ENCODE data around the gene PTPN7.

Gene PTPN7

GRCh38 chr1:202133989-202134388 lies 26.4 kb downstream of the PTPN7 start:
- POLR2A ChIA-PET = interaction anchor here (0.6 kb wide), 1 partner anchor 50 kb away, joined by 5 read pairs; no protein-coding TSS in a partner anchor
- no peak for TF ChIP-seq ZXDB (tag by site-specific recombination; IDR thresholded peaks at IDR 0.05)
- H3K9me3 ChIP-seq (ENCODE audit: control insufficient read depth, insufficient read depth, low read depth, low read length) = no peaks in the 10 kb centered on the region
- H3K4me3 ChIP-seq (ENCODE audit: low read depth, low read length) = no peak overlapping the region
- H3K27ac ChIP-seq (ENCODE audit: extremely low read depth, low read depth, low read length) = no peak overlapping the region
- CTCF ChIA-PET = interaction anchor here (1.1 to 4.1 kb wide), 11 partner anchors 10 to 256 kb away, joined by 3 to 53 read pairs (median 16); partner anchors contain the start of genes ELF3 and GPR37L1
- no peaks in the 10 kb centered on the region for H3K4me1 ChIP-seq (ENCODE audit: control insufficient read depth, insufficient read depth, low read length)
- peaks cover 16 to 54% of the 10 kb centered on the region in 2 experiments for H3K36me3 ChIP-seq (ENCODE audit: control insufficient read depth in 2 of 2, insufficient read depth in 1 of 2, low read length in 2 of 2)

DNA sequence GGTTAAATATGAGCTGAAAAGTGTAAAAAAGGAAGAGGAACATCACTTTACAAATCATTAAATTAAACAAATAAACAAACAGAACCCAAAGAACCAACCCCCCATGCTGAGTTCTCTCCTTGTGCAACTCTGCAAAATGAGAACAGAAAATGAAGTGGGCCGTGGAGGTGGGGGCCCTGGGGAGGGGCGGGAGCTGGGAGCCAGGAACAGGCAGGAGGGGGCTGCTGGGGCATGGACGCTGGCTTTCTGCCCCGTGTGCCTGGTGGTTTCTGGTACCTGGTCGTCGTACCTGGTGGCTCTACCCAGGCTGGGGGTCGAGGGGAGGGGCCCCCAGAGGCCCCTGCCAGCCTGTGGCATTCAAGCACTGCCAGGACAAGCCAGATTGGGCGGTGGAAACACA lies 26.9 kb downstream of the PTPN7 start:
- POLR2A ChIA-PET = no interaction called here

DNA sequence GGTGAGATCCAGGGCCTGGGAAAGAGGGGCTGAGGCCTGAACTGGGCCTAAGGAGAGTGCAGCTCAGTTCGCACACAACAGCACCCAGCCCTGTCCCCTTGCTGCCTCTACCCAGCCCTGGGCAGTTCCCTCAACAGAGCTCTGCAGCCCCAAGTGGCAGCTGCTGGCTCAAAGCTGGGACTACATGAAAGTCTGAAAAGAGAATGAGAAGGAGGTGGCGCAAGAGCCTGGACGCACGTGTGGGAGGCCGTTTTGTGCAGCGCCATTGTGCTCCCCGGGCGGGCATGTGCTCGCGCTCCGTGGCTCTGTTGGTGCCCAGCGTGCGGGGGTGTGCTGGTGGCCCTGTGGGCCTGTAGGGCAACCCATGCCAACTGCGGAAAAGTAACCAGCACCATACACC lies 27.4 kb downstream of the PTPN7 start:
- no peak for TF ChIP-seq ZNF155 (tag by site-specific recombination; IDR thresholded peaks at IDR 0.05)
- CTCF ChIA-PET = interaction anchor here (0.6 to 3.1 kb wide), 3 partner anchors 11 to 56 kb away, joined by 4 to 16 read pairs (median 4); no protein-coding TSS in a partner anchor

More for the DNA sequence above, 26.9 kb downstream of the PTPN7 start:
- CTCF ChIA-PET = interaction anchor here (3.1 kb wide), 1 partner anchor 10 kb away, joined by 16 read pairs; no protein-coding TSS in a partner anchor
- Histone ChIP-seq H3K4me3 (ENCODE audit: low read depth, low read length) (no peak overlapping the region), H3K27ac (ENCODE audit: extremely low read depth, low read depth, low read length) (no peak overlapping the region), H3K9me3 (ENCODE audit: control insufficient read depth, insufficient read depth, low read depth, low read length) (no peaks in the 10 kb centered on the region), H3K4me1 (ENCODE audit: control insufficient read depth, insufficient read depth, low read length) (no peaks in the 10 kb centered on the region), H3K36me3 (ENCODE audit: control insufficient read depth in 2 of 2, insufficient read depth in 1 of 2, low read length in 2 of 2) (peaks cover 16 to 52% of the 10 kb centered on the region in 2 experiments)
- no peak for TF ChIP-seq ZBTB20 (tag by site-specific recombination; IDR thresholded peaks at IDR 0.05)
- TF ChIP-seq WT1 (tag by site-specific recombination; IDR thresholded peaks at IDR 0.05) = no peak
- TF ChIP-seq ZNF248 (tag by site-specific recombination; IDR thresholded peaks at IDR 0.05) = no peak
- no peak for TF ChIP-seq HIC1 (tag by site-specific recombination; IDR thresholded peaks at IDR 0.05)
- no peak for TF ChIP-seq ZNF670 (tag by site-specific recombination; IDR thresholded peaks at IDR 0.05; ENCODE audit: low read depth)
- TF ChIP-seq, protein P1, sequence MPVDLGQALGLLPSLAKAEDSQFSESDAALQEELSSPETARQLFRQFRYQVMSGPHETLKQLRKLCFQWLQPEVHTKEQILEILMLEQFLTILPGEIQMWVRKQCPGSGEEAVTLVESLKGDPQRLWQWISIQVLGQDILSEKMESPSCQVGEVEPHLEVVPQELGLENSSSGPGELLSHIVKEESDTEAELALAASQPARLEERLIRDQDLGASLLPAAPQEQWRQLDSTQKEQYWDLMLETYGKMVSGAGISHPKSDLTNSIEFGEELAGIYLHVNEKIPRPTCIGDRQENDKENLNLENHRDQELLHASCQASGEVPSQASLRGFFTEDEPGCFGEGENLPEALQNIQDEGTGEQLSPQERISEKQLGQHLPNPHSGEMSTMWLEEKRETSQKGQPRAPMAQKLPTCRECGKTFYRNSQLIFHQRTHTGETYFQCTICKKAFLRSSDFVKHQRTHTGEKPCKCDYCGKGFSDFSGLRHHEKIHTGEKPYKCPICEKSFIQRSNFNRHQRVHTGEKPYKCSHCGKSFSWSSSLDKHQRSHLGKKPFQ (tag by site-specific recombination; IDR thresholded peaks at IDR 0.05) = no peak

GRCh38 chr1:202131956-202132821 lies 28.2 kb downstream of the PTPN7 start:
- CTCF ChIA-PET = interaction anchor here (0.6 to 1.9 kb wide), 9 partner anchors 13 to 236 kb away, joined by 3 to 7 read pairs (median 3); no protein-coding TSS in a partner anchor
- POLR2A ChIA-PET = interaction anchor here (0.8 to 1.2 kb wide), 2 partner anchors 12 to 98 kb away, joined by 3 read pairs; partner anchors contain the start of gene ARL8A
- H3K27ac ChIP-seq (ENCODE audit: extremely low read depth, low read depth, low read length) = no peak overlapping the region
- H3K4me1 ChIP-seq (ENCODE audit: control insufficient read depth, insufficient read depth, low read length) = no peaks in the 10 kb centered on the region
- H3K4me3 ChIP-seq (ENCODE audit: low read depth, low read length) = no peak overlapping the region
- H3K36me3 ChIP-seq (ENCODE audit: control insufficient read depth in 2 of 2, insufficient read depth in 1 of 2, low read length in 2 of 2) = peaks cover 16 to 41% of the 10 kb centered on the region in 2 experiments
- no peaks in the 10 kb centered on the region for H3K9me3 ChIP-seq (ENCODE audit: control insufficient read depth, insufficient read depth, low read depth, low read length)
- TF ChIP-seq KLF1 (tag by site-specific recombination; IDR thresholded peaks at IDR 0.05) (no peak), PRDM6 (tag by site-specific recombination; IDR thresholded peaks at IDR 0.05) (no peak), ZNF239 (tag by site-specific recombination; IDR thresholded peaks at IDR 0.05) (no peak), ZEB2 (tag by site-specific recombination; IDR thresholded peaks at IDR 0.05) (no peak), ZNF354C (tag by site-specific recombination; IDR thresholded peaks at IDR 0.05; ENCODE audit: borderline replicate concordance, low read depth) (no peak), ZNF670 (tag by site-specific recombination; IDR thresholded peaks at IDR 0.05; ENCODE audit: low read depth) (no peak), ZFP37 (tag by site-specific recombination; IDR thresholded peaks at IDR 0.05) (no peak), IKZF3 (tag by site-specific recombination; IDR thresholded peaks at IDR 0.05) (no peak), ZNF132 (tag by site-specific recombination; IDR thresholded peaks at IDR 0.05; ENCODE audit: borderline replicate concordance) (no peak), ZNF777 (tag by site-specific recombination; IDR thresholded peaks at IDR 0.05; ENCODE audit: borderline replicate concordance) (no peak)

More for the DNA sequence above, 27.4 kb downstream of the PTPN7 start:
- Histone ChIP-seq H3K4me1 (ENCODE audit: control insufficient read depth, insufficient read depth, low read length) (no peaks in the 10 kb centered on the region), H3K36me3 (ENCODE audit: control insufficient read depth in 2 of 2, insufficient read depth in 1 of 2, low read length in 2 of 2) (peaks cover 16 to 47% of the 10 kb centered on the region in 2 experiments), H3K4me3 (ENCODE audit: low read depth, low read length) (no peak overlapping the region), H3K27ac (ENCODE audit: extremely low read depth, low read depth, low read length) (no peak overlapping the region), H3K9me3 (ENCODE audit: control insufficient read depth, insufficient read depth, low read depth, low read length) (no peaks in the 10 kb centered on the region)
- POLR2A ChIA-PET = no interaction called here

Data from HEK293 (cell line).